Measurements from ENCODE around the gene RHCE.
"Not testable (repeated sequence)": the region's sequence is repeated elsewhere in the genome, so short reads cannot be mapped to it uniquely, and the experiment has no call there.

DNA sequence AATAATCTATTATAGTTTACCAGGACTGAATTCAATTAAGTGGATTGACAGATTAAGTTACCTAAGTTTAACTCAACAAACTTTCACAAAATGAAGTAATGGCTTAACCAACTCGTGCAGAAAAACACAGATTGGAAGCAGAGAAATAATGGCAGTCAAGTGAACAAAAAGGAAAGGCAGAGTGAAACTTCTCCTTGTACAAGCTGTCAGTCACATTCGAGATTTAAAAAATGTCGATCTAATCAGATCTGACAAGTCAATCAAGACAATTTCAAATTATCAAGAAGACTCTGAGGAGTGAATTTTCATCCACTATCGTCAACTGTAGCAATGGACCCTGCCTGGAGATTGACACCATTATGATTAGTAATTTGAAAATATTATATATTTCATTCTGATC is 3.3 kb downstream of the RHCE start:
- TF ChIP-seq POLR2AphosphoS5 (IDR thresholded peaks at IDR 0.05; ENCODE audit: low read depth, low read length); ZNF274 (IDR thresholded peaks at IDR 0.05; ENCODE audit: borderline replicate concordance, extremely low read depth, low read length); ASH2L (IDR thresholded peaks at IDR 0.05; ENCODE audit: low read length): not testable (repeated sequence)
- TF ChIP-seq, protein P1, sequence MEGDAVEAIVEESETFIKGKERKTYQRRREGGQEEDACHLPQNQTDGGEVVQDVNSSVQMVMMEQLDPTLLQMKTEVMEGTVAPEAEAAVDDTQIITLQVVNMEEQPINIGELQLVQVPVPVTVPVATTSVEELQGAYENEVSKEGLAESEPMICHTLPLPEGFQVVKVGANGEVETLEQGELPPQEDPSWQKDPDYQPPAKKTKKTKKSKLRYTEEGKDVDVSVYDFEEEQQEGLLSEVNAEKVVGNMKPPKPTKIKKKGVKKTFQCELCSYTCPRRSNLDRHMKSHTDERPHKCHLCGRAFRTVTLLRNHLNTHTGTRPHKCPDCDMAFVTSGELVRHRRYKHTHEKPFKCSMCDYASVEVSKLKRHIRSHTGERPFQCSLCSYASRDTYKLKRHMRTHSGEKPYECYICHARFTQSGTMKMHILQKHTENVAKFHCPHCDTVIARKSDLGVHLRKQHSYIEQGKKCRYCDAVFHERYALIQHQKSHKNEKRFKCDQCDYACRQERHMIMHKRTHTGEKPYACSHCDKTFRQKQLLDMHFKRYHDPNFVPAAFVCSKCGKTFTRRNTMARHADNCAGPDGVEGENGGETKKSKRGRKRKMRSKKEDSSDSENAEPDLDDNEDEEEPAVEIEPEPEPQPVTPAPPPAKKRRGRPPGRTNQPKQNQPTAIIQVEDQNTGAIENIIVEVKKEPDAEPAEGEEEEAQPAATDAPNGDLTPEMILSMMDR (IDR thresholded peaks at IDR 0.05; ENCODE audit: control extremely low read depth in 1 of 3, insufficient read depth in 1 of 3, low read depth in 1 of 3, low read length in 3 of 3), result not testable (repeated sequence)

All from H1 (cell line).